Gastroesophageal sphincter (tissue), 3 donors: Measurements from ENCODE around the gene SERINC2.

Experiments used
- CTCF ChIP-seq, 4 experiments: fragments of 200-600 bp in 2 of 4; fragments of 450-650 bp in 2 of 4; sonication (generic) in 1 of 4; IDR thresholded peaks; one replicate each; pipeline ENCODE4 v1.5.1; 2017 to 2019; ENCODE audit warnings: antibody characterized with exemption in 4 of 4, mild to moderate bottlenecking in 2 of 4, moderate library complexity in 2 of 4
- EP300 ChIP-seq: sonication (generic); formaldehyde crosslinking; IDR thresholded peaks from one replicate; pipeline ENCODE4 v1.6.1; 2017; ENCODE audit warnings: antibody characterized with exemption, mild to moderate bottlenecking
- POLR2A ChIP-seq, 2 donors: fragments of 450-650 bp; IDR thresholded peaks; one replicate each; pipeline ENCODE4 v1.6.1; 2017; ENCODE audit warnings: antibody characterized with exemption in 2 of 2, mild to moderate bottlenecking in 2 of 2, moderate library complexity in 1 of 2
- POLR2AphosphoS5 ChIP-seq: sonication (generic); formaldehyde crosslinking; IDR thresholded peaks from one replicate; pipeline ENCODE4 v1.6.1; 2017; ENCODE audit warnings: antibody characterized with exemption

GRCh38 chr1:31460027-31460426 is 47.0 kb downstream of the SERINC2 start:
- TF ChIP-seq CTCF (IDR thresholded peaks at IDR 0.05): no peak
- no peak for TF ChIP-seq POLR2AphosphoS5
- no peak for TF ChIP-seq EP300
- no peak for TF ChIP-seq POLR2A (IDR thresholded peaks at IDR 0.05)
